ENCODE measurements around the gene TSPAN16.
A peak's percentile ranks its signal among the peaks of the same experiment; 100 is the strongest.

TSPAN16 gene

GRCh38 chr19:11293433-11294389 is 2.2 kb upstream of the TSPAN16 start:
- Histone ChIP-seq H3K4me3 (replicated peaks; ENCODE audit: insufficient read depth, low read length) (0 out of 2 replicates have a peak overlapping the region, but pooled peaks have one; percentile 0), H3K27ac (replicated peaks) (peak overlapping the region; percentile 28; the same call in 1 of the 2 replicates), H3K27me3 (ENCODE audit: insufficient read depth, poor library complexity, severe bottlenecking) (no peaks in the 10 kb centered on the region)
- peak; percentile 95 to 99 for DNase-seq (ENCODE audit: low read depth in 1 of 2, low spot score in 1 of 2)
- TF ChIP-seq GABPA (IDR thresholded peaks at IDR 0.05; ENCODE audit: low read depth) (peak; percentile 43), SPI1 (IDR thresholded peaks at IDR 0.05; ENCODE audit: borderline replicate concordance, low read depth) (peak; percentile 46; the same call in 1 of the 2 replicates), CTCF (IDR thresholded peaks at IDR 0.05; ENCODE audit: insufficient read depth, low read length) (peak; percentile 94), POLR2AphosphoS5 (IDR thresholded peaks at IDR 0.05; ENCODE audit: low read depth) (peak; percentile 78), REST (IDR thresholded peaks at IDR 0.05; ENCODE audit: insufficient replicate concordance, low read depth) (no peak)

- Histone ChIP-seq H3K27me3 (ENCODE audit: insufficient read depth, poor library complexity, severe bottlenecking) (no peaks in the 10 kb centered on the region), H3K4me3 (replicated peaks; ENCODE audit: insufficient read depth, low read length) (no peak overlapping the region), H3K27ac (replicated peaks) (no peak overlapping the region; the same call in 1 of the 2 replicates)
- no peak for TF ChIP-seq CTCF (IDR thresholded peaks at IDR 0.05; ENCODE audit: insufficient read depth, low read length)
- TF ChIP-seq POLR2AphosphoS5 (IDR thresholded peaks at IDR 0.05; ENCODE audit: low read depth): no peak
- TF ChIP-seq SPI1 (IDR thresholded peaks at IDR 0.05; ENCODE audit: borderline replicate concordance, low read depth): no peak
- no peak for TF ChIP-seq REST (IDR thresholded peaks at IDR 0.05; ENCODE audit: insufficient replicate concordance, low read depth)
- TF ChIP-seq GABPA (IDR thresholded peaks at IDR 0.05; ENCODE audit: low read depth): no peak
- DNase-seq (ENCODE audit: low read depth in 1 of 2, low spot score in 1 of 2): no peak
Observed at GRCh38 chr19:11295180-11295579, 780 bp upstream of the TSPAN16 start.

GRCh38 chr19:11296264-11296663 is 304 bp downstream of the TSPAN16 start:
- peak; percentile 35 to 70 for DNase-seq (ENCODE audit: low read depth in 1 of 2, low spot score in 1 of 2)
- H3K27me3 ChIP-seq (ENCODE audit: insufficient read depth, poor library complexity, severe bottlenecking): no peaks in the 10 kb centered on the region
- no peak for TF ChIP-seq SPI1 (IDR thresholded peaks at IDR 0.05; ENCODE audit: borderline replicate concordance, low read depth)
- TF ChIP-seq REST (IDR thresholded peaks at IDR 0.05; ENCODE audit: insufficient replicate concordance, low read depth): no peak
- TF ChIP-seq CTCF (IDR thresholded peaks at IDR 0.05; ENCODE audit: insufficient read depth, low read length): no peak
- TF ChIP-seq POLR2AphosphoS5 (IDR thresholded peaks at IDR 0.05; ENCODE audit: low read depth): no peak
- no peak for TF ChIP-seq GABPA (IDR thresholded peaks at IDR 0.05; ENCODE audit: low read depth)
- H3K27ac ChIP-seq (replicated peaks): peak overlapping the region; percentile 74
- H3K4me3 ChIP-seq (replicated peaks; ENCODE audit: insufficient read depth, low read length): no peak overlapping the region

All from HL-60 (cell line).